Left kidney (tissue), 2 donors: ENCODE measurements around the gene CBX5. TPM values are rescaled to one million over a fixed set of nuclear protein-coding genes. Genes with fewer than 3 reads are reported as not detected.
"Not testable (repeated sequence)": the region's sequence is repeated elsewhere in the genome, so short reads cannot be mapped to it uniquely, and the experiment has no call there.

Experiments used
- DNase-seq: peaks from one replicate; pipeline ENCODE4 v3.0.0-alpha.2; 2013
- polyA plus RNA-seq: library from polyadenylated mRNA; unstranded; fragments of 120-200 nt; gene quantifications from one replicate; pipeline ENCODE4 v1.2.1, GENCODE V29; 2013; ENCODE audit not compliant: insufficient read length

The CBX5 gene
- polyA plus RNA-seq, 1 donor: 169 TPM

GRCh38 chr12:54199917-54200316 lies 80.0 kb downstream of the CBX5 start:
- no peak for DNase-seq

- DNase-seq: no peak
These were observed 80.9 kb downstream of the CBX5 start for GRCh38 chr12:54199034-54199433.

DNA sequence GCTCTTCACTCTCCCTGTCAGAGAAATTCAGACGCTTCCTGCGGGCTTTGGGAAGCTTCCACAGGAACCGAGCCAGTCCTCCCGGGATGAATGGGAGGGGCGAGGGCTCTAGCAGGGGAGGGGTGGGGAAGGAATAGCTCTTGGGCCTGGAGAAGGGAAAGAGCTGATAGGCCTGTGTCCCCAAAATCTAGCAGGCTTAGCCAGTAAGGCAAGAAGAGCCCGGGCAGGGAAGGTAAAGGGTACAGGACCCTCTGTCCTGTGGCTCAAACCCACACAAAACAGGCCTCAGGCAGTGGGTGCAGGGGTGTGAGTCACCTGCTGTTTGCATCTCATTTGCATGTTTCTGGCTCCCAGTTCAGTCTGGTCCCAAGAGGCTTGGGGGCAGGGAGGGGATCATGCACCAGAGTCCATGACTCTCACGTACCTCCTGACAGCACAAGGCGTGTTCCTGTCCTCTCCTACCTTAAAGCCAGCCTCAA lies 82.5 kb downstream of the CBX5 start:
- DNase-seq: no peak

- no peak for DNase-seq
These were observed 82.9 kb downstream of the CBX5 start for GRCh38 chr12:54197010-54197409.

DNA sequence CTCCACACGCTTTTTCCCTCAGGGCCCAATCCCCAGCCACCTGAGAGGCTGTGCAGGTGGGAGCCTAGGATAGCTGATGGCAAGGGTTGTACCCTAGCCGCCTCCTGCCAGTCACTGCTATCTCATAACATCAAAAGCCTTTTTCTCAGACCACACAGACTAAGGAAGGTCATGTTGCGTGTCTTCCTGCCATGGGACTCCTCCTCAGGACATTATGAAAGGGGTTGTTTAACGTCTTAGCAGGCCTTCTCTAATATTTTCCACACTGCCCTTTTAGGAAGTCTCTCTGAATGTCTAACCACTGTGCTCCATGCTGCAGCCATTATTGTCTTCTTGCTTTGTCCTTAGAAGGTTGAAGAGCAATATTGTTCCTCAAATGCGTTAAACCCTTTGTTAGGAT lies 83.5 kb downstream of the CBX5 start:
- no peak for DNase-seq

DNA sequence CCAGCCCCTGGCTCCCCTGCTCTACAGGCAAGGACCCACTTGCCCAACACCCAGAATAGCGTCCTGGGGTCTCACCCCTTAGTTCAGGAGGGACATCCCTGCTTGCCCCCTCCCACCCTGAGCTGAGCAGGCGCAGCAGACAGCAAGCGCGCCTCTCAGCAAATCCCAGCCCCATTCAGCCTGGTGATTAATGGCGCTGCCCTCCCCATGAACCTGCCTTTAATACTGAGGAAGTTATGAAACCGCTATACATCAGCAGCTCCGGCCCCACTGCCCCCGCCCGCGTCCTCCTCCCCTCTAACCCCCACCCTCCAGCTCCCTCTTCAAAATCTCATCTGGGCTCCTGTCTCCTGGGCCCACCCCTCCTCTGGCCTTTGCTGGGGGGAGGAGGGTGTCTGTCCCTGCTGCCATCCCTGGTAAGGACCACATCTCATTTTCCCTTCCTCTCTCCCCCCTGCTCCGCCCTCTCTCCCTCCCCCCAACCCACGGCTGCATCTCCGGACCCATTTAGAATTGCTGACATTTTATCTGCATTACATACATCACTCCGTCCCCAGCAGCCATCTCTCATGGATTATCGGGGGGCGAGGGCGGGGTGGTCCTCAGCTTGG lies 84.1 kb downstream of the CBX5 start:
- DNase-seq: peak; percentile 91

DNA sequence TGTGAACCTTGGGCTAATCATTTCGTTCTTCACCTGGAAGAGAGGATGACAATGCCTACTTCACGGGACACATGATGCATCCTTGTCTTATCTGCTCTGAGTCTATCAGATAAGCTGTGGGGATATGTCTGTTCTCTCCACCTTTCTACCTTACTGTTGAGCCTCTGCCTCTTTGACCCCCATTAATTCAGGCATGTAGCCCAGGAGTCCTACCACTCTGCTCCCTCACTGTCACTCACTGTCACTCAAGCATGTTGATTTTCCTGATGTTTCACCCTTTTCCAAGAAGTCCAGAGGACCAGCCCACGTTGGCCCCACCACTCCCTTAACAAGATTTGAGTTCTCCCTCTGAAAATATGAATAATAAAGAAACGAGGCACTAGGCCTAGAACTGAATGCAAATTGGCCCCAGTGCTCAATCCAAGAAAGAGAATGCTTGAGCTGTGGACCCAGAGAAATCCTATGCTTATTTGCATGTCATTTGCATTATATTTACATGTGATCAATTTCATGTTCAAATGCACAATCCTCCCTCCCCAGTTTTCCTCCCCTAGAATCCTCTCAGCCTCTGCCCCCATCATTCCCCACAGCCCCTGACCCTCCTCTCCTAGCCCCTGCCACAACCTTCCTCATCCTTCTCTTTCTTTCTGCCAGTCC lies 84.7 kb downstream of the CBX5 start:
- no peak for DNase-seq

DNA sequence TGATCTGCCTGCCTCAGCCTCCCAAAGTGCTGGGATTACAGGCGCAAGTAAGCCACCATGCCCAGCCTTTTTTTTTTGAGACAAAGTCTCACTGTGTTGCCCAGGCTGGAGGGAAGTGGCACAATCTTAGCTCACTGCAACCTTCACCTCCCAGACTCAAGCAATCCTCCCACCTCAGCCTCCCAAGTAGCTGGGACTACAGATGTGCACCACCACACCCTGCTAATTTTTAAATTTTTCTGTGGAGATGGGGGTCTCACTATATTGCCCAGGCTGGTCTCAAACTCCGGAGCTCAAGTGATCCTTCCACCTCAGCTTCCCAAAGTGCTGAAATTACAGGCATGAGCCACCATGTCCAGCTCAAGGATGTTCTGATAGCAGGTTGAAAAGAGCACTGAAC lies 85.3 kb downstream of the CBX5 start:
- not testable (repeated sequence) for DNase-seq

GRCh38 chr12:54193434-54193833 lies 86.5 kb downstream of the CBX5 start:
- DNase-seq: no peak

GRCh38 chr12:54191550-54192022 lies 88.3 kb downstream of the CBX5 start:
- peak; percentile 93 for DNase-seq

- DNase-seq: no peak
These were observed 88.8 kb downstream of the CBX5 start for GRCh38 chr12:54191126-54191525.

DNA sequence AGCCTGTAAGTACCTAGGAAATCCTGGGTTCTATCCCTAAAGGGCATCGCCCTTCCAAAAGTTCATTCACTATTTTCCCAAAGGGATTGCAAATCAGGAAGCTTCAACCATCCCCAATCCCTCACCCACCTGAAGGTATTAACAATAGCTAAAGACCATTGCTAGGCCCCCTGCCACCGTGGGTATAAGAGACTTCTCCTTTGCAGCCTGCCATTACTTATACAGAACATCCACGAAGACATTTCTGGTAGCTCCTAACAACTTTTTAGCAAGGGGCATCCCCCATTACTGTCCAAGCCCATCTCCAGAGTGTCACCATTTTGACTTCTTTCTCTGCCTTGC lies 90.8 kb downstream of the CBX5 start:
- no peak for DNase-seq

DNA sequence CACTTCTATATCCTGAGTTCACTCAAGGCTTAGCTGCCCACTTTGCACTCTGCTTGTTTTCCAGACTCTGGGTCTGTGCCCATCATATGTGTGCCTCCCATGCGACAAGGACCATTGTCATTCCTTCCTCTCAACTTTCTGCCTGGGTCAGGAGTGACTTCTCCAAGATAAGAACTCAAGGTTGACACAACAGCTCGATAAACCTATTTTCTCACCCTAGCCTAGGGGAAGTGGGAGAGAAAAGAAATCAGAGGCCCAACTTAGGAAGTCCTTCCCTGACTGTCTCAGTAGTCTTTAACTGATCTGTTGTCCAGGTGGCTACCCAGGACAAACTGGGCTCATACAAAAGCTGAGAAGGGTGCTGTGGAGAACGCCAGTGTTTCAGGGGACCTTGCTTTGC lies 92.8 kb downstream of the CBX5 start:
- DNase-seq: no peak

- DNase-seq: no peak
These were observed 94.0 kb downstream of the CBX5 start for GRCh38 chr12:54185919-54186318.

- not testable (repeated sequence) for DNase-seq
These were observed 94.6 kb downstream of the CBX5 start for GRCh38 chr12:54185297-54185696.

- no peak for DNase-seq
These were observed 95.7 kb downstream of the CBX5 start for GRCh38 chr12:54184024-54184805.

DNA sequence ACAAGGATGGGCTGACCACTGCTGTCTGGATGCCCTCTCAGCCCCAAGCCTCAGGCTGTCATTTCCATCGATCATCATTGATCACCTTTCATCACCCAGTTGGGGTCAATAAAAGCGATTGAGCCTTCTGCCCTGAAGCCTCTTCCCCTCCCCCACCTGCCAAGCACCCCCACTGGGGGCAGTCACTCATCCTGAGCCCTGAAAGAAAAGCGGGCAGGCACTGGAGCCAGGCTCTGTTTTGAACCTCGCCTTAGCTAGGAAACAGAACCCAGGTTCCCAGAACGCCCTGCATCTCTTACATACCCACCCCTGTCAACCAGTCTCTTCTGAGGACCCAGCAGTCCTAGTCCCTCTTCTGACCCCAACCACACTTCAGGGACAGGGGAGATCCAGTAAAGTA lies 96.9 kb downstream of the CBX5 start:
- no peak for DNase-seq

GRCh38 chr12:54182086-54182485 lies 97.8 kb downstream of the CBX5 start:
- DNase-seq: no peak

Other genes with a start within 250 kb of the CBX5 start
- gene HOXC5, start 247.1 kb downstream of the CBX5 start, polyA plus RNA-seq: 2.7 TPM
- 55.5 TPM for gene HOXC4, start 226.3 kb downstream of the CBX5 start, polyA plus RNA-seq
- gene SMUG1, start 91.1 kb downstream of the CBX5 start, polyA plus RNA-seq: 35.4 TPM
- gene HNRNPA1, start 604 bp upstream of the CBX5 start, polyA plus RNA-seq: 4,010 TPM
- gene NFE2, start 20.9 kb upstream of the CBX5 start, polyA plus RNA-seq: 1.5 TPM
- gene COPZ1, start 45.0 kb upstream of the CBX5 start, polyA plus RNA-seq: 225 TPM
- 0.15 TPM for gene GPR84, start 84.4 kb upstream of the CBX5 start, polyA plus RNA-seq
- 10.8 TPM for gene ZNF385A, start 104.6 kb upstream of the CBX5 start, polyA plus RNA-seq
- gene ITGA5, start 139.1 kb upstream of the CBX5 start, polyA plus RNA-seq: 39.1 TPM
- not detected for gene GTSF1, start 193.5 kb upstream of the CBX5 start, polyA plus RNA-seq
- 4.7 TPM for gene NCKAP1L, start 217.6 kb upstream of the CBX5 start, polyA plus RNA-seq